Measurements from ENCODE around the gene SLC2A13.

GRCh38 chr12:39824505-39825212 lies 281.2 kb downstream of the SLC2A13 start:
- TF ChIP-seq POLR2AphosphoS5 (IDR thresholded peaks at IDR 0.05; ENCODE audit: borderline replicate concordance, low read depth, low read length) = no peak
- no peak for TF ChIP-seq EZH2 (IDR thresholded peaks at IDR 0.05)
- no peak for TF ChIP-seq FOXP2 (optimal IDR thresholded peaks at IDR 0.05; ENCODE audit: control extremely low read depth, extremely low read length, insufficient read depth)

Data from SK-N-MC (cell line).